Liver (tissue), 9 donors: ENCODE data around the gene EDRF1. TPM values are rescaled to one million over a fixed set of nuclear protein-coding genes. Genes with fewer than 3 reads are reported as not detected.

Source experiments
- DNase-seq: peaks from one replicate; pipeline ENCODE4 v3.0.0-alpha.2; 2017; ENCODE audit warnings: low spot score
- H3K27ac ChIP-seq, 2 donors: one replicate each; pipeline ENCODE4 v1.7.0; 2013; ENCODE audit warnings: inconsistent platforms in 2 of 2, low read length in 2 of 2, control low read depth in 1 of 2, low read depth in 1 of 2, mild to moderate bottlenecking in 1 of 2
- H3K27me3 ChIP-seq, 4 donors: one replicate each; pipeline versions ENCODE4 v1.6.1 to v1.7.0; 2013; ENCODE audit warnings: low read length in 3 of 4, inconsistent platforms in 1 of 4, mild to moderate bottlenecking in 1 of 4, moderate library complexity in 1 of 4; ENCODE audit not compliant: control insufficient read depth in 4 of 4, insufficient read depth in 4 of 4
- H3K36me3 ChIP-seq, 4 donors: one replicate each; pipeline versions ENCODE4 v1.6.1 to v1.7.0; 2013; ENCODE audit warnings: low read length in 3 of 4, mild to moderate bottlenecking in 3 of 4, low read depth in 1 of 4, moderate library complexity in 1 of 4; ENCODE audit not compliant: control insufficient read depth in 4 of 4, insufficient read depth in 3 of 4
- H3K4me1 ChIP-seq, 4 donors: one replicate each; pipeline versions ENCODE4 v1.6.1 to v1.7.0; 2013; ENCODE audit warnings: low read length in 3 of 4, mild to moderate bottlenecking in 3 of 4, moderate library complexity in 1 of 4; ENCODE audit not compliant: control insufficient read depth in 4 of 4, insufficient read depth in 4 of 4
- H3K4me3 ChIP-seq, 3 donors: one replicate each; pipeline versions ENCODE4 v1.6.1 to v1.7.0; 2013; ENCODE audit warnings: low read length in 3 of 3, control low read depth in 1 of 3, low read depth in 1 of 3, mild to moderate bottlenecking in 1 of 3
- H3K9ac ChIP-seq, 2 donors: one replicate each; pipeline ENCODE4 v1.7.0; 2013; ENCODE audit warnings: low read length in 2 of 2, mild to moderate bottlenecking in 2 of 2, moderate library complexity in 2 of 2, control low read depth in 1 of 2, low read depth in 1 of 2
- H3K9me3 ChIP-seq, 4 donors: one replicate each; pipeline versions ENCODE4 v1.6.1 to v1.7.0; 2013; ENCODE audit warnings: low read length in 3 of 4; ENCODE audit not compliant: control insufficient read depth in 4 of 4
- EGR1 ChIP-seq, 2 donors: IDR thresholded peaks; 2 replicates each; pipeline ENCODE4 v1.6.1; 2016 to 2018; ENCODE audit warnings: antibody characterized with exemption in 2 of 2, low read depth in 2 of 2
- FOXA1 ChIP-seq: IDR thresholded peaks from 2 replicates; pipeline ENCODE4 v1.6.1; 2016; ENCODE audit warnings: antibody characterized with exemption
- FOXA2 ChIP-seq: IDR thresholded peaks from 2 replicates; pipeline ENCODE4 v1.6.1; 2016; ENCODE audit warnings: antibody characterized with exemption
- GABPA ChIP-seq, 2 donors: IDR thresholded peaks in 1 of 2; conservative IDR thresholded peaks in 1 of 2; 2 replicates each; pipeline ENCODE4 v1.6.1; 2016; ENCODE audit warnings: antibody characterized with exemption in 2 of 2, mild to moderate bottlenecking in 1 of 2, moderate library complexity in 1 of 2
- HNF4A ChIP-seq, 2 donors: conservative IDR thresholded peaks; 2 replicates each; pipeline ENCODE4 v1.6.1; 2016; ENCODE audit warnings: antibody characterized with exemption in 2 of 2, mild to moderate bottlenecking in 2 of 2
- HNF4G ChIP-seq: IDR thresholded peaks from 2 replicates; pipeline ENCODE4 v1.6.1; 2016; ENCODE audit warnings: antibody characterized with exemption
- JUND ChIP-seq, 2 donors: IDR thresholded peaks; 2 replicates each; pipeline ENCODE4 v1.6.1; 2016; ENCODE audit warnings: antibody characterized with exemption in 2 of 2
- NR2F2 ChIP-seq: IDR thresholded peaks from 2 replicates; pipeline ENCODE4 v1.6.1; 2016; ENCODE audit warnings: antibody characterized with exemption
- RAD21 ChIP-seq, 2 donors: IDR thresholded peaks; 2 replicates each; pipeline ENCODE4 v1.6.1; 2016; ENCODE audit warnings: antibody characterized with exemption in 2 of 2, mild to moderate bottlenecking in 2 of 2
- RXRA ChIP-seq, 2 donors: IDR thresholded peaks; 2 replicates each; pipeline ENCODE4 v1.6.1; 2017 to 2018; ENCODE audit warnings: antibody characterized with exemption in 2 of 2, mild to moderate bottlenecking in 1 of 2
- SP1 ChIP-seq: IDR thresholded peaks from 2 replicates; pipeline ENCODE4 v1.6.1; 2018; ENCODE audit warnings: antibody characterized with exemption, mild to moderate bottlenecking
- TAF1 ChIP-seq: conservative IDR thresholded peaks from 2 replicates; pipeline ENCODE4 v1.6.1; 2016; ENCODE audit warnings: antibody characterized with exemption, mild to moderate bottlenecking
- YY1 ChIP-seq: IDR thresholded peaks from 2 replicates; pipeline ENCODE4 v1.6.1; 2016; ENCODE audit warnings: antibody characterized with exemption, mild to moderate bottlenecking
- WGBS: extraction: QIAGEN DNeasy Blood & Tissue Kit; methylation state at CpG from one replicate; pipeline ENCODE4 v1.1.7; 2013; 5-methylcytosine and 5-hydroxymethylcytosine counted together
- polyA plus RNA-seq, 2 donors: library from polyadenylated mRNA; stranded (reverse) in 1 of 2; unstranded in 1 of 2; fragments of 200-250 nt in 1 of 2; fragments of >200 nt in 1 of 2; fragmentation: Nextera tagmentation in 1 of 2; extraction: Ambion mirVana in 1 of 2; gene quantifications; one replicate each; pipeline versions ENCODE4 v1.2.1 to v1.2.3, GENCODE V29; 2013 to 2015
- total RNA-seq, 2 donors: library from RNA; depleted of rRNA; stranded (reverse); fragments of >200 nt; gene quantifications; one replicate each; pipeline ENCODE4 v1.2.3, GENCODE V29; 2014
- TF ChIP-seq, protein P1 (sequence below): IDR thresholded peaks from 2 replicates; pipeline ENCODE4 v1.6.1; 2016; ENCODE audit warnings: antibody characterized with exemption, mild to moderate bottlenecking
- TF ChIP-seq, protein P2 (sequence below): IDR thresholded peaks from 2 replicates; pipeline ENCODE4 v1.6.1; 2016; ENCODE audit warnings: antibody characterized with exemption
- TF ChIP-seq, protein P3 (sequence below): IDR thresholded peaks from 2 replicates; pipeline ENCODE4 v1.6.1; 2016; ENCODE audit warnings: antibody characterized with exemption
- TF ChIP-seq, protein P4 (sequence below): fragments of 150-350 bp; IDR thresholded peaks from 2 replicates; pipeline ENCODE4 v1.5.1; 2017; ENCODE audit warnings: improper control_type of control experiment, low read depth, low read length; ENCODE audit not compliant: missing input control
- TF ChIP-seq, protein P5 (sequence below): IDR thresholded peaks from 2 replicates; pipeline ENCODE4 v1.6.1; 2016; ENCODE audit warnings: antibody characterized with exemption
- donor health status: healthy.
- donor health status: healthy.
- donor health status: healthy.
- donor health status: healthy.
- donor health status: healthy.

Gene EDRF1
- total and polyA plus RNA-seq, 4 donors = 3.9 to 17.0 (median 9.2) TPM

DNA sequence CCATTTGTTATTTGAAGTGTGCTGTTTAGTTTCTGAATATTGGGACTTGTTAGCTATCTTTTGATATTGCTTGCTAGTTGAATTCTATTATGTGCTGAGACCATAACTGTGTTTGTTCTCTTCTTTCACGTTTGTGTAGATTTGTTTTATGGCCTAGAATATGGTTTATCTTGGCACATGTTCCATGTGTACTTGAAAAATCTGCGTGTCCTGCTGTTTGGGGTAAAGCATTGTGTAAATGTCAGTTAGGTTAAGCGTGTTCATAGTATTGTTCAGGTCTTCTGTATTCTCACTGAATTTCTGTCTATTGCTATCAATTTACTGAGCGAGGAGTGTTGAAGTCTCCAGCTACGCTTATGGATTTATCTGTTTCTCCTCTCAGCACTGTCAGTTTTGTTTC is 36.7 kb downstream of the EDRF1 start:
- no peak for DNase-seq

DNA sequence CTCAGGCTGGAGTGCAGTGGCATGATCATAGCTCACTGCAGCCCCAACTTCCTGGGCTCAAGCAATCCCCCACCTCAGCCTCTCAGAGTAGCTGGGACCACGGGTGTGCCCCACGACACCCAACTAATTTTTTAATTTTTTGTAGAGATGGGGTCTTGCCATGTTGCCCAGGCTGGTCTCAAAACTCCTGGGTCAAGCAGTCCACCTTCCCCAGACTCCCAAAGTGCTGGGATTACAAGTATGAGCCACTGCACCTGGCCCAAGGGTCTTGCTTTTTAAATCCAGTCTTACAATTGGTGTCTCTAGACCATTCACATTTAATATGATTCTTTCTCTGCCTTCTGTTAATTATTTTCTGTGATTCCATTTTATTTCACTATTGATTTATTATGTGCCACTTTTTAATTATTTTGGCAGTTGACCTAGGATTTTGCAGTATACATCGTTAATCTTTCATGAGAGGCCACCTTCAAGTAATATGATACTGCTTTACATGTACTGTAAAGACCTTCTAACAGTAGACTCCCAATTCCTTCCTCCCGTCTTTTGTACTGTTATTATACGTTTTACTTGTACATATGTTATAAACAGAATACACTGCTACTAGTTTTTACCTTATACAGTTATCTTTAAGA is 37.5 kb downstream of the EDRF1 start:
- no peak overlapping the region for H3K27ac ChIP-seq
- DNase-seq = no peak
- H3K36me3 ChIP-seq = peaks cover 5 to 54% (median 44%) of the 10 kb centered on the region in 4 donors
- H3K4me3 ChIP-seq = no peak overlapping the region
- WGBS = 98% methylated on average over 5 of the region's 5 CpGs
- H3K9ac ChIP-seq = no peak overlapping the region
- H3K4me1 ChIP-seq = no peaks in the 10 kb centered on the region
- H3K27me3 ChIP-seq = no peaks in the 10 kb centered on the region
- no peaks in the 10 kb centered on the region for H3K9me3 ChIP-seq
- TF ChIP-seq, protein P1, sequence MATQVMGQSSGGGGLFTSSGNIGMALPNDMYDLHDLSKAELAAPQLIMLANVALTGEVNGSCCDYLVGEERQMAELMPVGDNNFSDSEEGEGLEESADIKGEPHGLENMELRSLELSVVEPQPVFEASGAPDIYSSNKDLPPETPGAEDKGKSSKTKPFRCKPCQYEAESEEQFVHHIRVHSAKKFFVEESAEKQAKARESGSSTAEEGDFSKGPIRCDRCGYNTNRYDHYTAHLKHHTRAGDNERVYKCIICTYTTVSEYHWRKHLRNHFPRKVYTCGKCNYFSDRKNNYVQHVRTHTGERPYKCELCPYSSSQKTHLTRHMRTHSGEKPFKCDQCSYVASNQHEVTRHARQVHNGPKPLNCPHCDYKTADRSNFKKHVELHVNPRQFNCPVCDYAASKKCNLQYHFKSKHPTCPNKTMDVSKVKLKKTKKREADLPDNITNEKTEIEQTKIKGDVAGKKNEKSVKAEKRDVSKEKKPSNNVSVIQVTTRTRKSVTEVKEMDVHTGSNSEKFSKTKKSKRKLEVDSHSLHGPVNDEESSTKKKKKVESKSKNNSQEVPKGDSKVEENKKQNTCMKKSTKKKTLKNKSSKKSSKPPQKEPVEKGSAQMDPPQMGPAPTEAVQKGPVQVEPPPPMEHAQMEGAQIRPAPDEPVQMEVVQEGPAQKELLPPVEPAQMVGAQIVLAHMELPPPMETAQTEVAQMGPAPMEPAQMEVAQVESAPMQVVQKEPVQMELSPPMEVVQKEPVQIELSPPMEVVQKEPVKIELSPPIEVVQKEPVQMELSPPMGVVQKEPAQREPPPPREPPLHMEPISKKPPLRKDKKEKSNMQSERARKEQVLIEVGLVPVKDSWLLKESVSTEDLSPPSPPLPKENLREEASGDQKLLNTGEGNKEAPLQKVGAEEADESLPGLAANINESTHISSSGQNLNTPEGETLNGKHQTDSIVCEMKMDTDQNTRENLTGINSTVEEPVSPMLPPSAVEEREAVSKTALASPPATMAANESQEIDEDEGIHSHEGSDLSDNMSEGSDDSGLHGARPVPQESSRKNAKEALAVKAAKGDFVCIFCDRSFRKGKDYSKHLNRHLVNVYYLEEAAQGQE = no peak
- TF ChIP-seq, protein P2, sequence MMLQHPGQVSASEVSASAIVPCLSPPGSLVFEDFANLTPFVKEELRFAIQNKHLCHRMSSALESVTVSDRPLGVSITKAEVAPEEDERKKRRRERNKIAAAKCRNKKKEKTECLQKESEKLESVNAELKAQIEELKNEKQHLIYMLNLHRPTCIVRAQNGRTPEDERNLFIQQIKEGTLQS = no peak
- TF ChIP-seq FOXA1 (no peak), JUND (IDR thresholded peaks at IDR 0.05) (no peak), EGR1 (IDR thresholded peaks at IDR 0.05; ENCODE audit: low read depth in 2 of 2) (no peak), HNF4A (conservative IDR thresholded peaks at IDR 0.05) (no peak), SP1 (no peak), YY1 (no peak), NR2F2 (no peak), HNF4G (no peak), RXRA (IDR thresholded peaks at IDR 0.05) (no peak), TAF1 (no peak), RAD21 (IDR thresholded peaks at IDR 0.05) (no peak), FOXA2 (no peak)
- TF ChIP-seq, protein P3, sequence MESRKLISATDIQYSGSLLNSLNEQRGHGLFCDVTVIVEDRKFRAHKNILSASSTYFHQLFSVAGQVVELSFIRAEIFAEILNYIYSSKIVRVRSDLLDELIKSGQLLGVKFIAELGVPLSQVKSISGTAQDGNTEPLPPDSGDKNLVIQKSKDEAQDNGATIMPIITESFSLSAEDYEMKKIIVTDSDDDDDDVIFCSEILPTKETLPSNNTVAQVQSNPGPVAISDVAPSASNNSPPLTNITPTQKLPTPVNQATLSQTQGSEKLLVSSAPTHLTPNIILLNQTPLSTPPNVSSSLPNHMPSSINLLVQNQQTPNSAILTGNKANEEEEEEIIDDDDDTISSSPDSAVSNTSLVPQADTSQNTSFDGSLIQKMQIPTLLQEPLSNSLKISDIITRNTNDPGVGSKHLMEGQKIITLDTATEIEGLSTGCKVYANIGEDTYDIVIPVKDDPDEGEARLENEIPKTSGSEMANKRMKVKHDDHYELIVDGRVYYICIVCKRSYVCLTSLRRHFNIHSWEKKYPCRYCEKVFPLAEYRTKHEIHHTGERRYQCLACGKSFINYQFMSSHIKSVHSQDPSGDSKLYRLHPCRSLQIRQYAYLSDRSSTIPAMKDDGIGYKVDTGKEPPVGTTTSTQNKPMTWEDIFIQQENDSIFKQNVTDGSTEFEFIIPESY = no peak
- TF ChIP-seq, protein P4, sequence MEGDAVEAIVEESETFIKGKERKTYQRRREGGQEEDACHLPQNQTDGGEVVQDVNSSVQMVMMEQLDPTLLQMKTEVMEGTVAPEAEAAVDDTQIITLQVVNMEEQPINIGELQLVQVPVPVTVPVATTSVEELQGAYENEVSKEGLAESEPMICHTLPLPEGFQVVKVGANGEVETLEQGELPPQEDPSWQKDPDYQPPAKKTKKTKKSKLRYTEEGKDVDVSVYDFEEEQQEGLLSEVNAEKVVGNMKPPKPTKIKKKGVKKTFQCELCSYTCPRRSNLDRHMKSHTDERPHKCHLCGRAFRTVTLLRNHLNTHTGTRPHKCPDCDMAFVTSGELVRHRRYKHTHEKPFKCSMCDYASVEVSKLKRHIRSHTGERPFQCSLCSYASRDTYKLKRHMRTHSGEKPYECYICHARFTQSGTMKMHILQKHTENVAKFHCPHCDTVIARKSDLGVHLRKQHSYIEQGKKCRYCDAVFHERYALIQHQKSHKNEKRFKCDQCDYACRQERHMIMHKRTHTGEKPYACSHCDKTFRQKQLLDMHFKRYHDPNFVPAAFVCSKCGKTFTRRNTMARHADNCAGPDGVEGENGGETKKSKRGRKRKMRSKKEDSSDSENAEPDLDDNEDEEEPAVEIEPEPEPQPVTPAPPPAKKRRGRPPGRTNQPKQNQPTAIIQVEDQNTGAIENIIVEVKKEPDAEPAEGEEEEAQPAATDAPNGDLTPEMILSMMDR = no peak
- TF ChIP-seq, protein P5, sequence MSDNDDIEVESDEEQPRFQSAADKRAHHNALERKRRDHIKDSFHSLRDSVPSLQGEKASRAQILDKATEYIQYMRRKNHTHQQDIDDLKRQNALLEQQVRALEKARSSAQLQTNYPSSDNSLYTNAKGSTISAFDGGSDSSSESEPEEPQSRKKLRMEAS = no peak

More for the DNA sequence above, 36.7 kb downstream of the EDRF1 start:
- H3K9ac ChIP-seq = no peak overlapping the region
- no peak overlapping the region for H3K4me3 ChIP-seq
- no peak overlapping the region for H3K27ac ChIP-seq
- H3K9me3 ChIP-seq = no peaks in the 10 kb centered on the region
- WGBS = 71% methylated on average over 5 of the region's 5 CpGs
- no peaks in the 10 kb centered on the region for H3K27me3 ChIP-seq
- H3K36me3 ChIP-seq = peaks cover 5 to 60% (median 49%) of the 10 kb centered on the region in 4 donors
- TF ChIP-seq TAF1 = no peak
- TF ChIP-seq HNF4A (conservative IDR thresholded peaks at IDR 0.05) = no peak
- no peak for TF ChIP-seq FOXA1
- TF ChIP-seq GABPA (IDR thresholded peaks at IDR 0.05 in 1 of 2, conservative IDR thresholded peaks at IDR 0.05 in 1 of 2) = no peak
- no peak for TF ChIP-seq JUND (IDR thresholded peaks at IDR 0.05)
- TF ChIP-seq, protein P2 = no peak
- TF ChIP-seq RAD21 (IDR thresholded peaks at IDR 0.05) = no peak
- TF ChIP-seq, protein P3 = no peak
- TF ChIP-seq SP1 = no peak
- TF ChIP-seq FOXA2 = no peak
- no peak for TF ChIP-seq YY1
- TF ChIP-seq, protein P5 = no peak
- TF ChIP-seq RXRA (IDR thresholded peaks at IDR 0.05) = no peak
- no peak for TF ChIP-seq NR2F2
- no peaks in the 10 kb centered on the region for H3K4me1 ChIP-seq
